Adrenal gland (tissue), 12 donors: ENCODE data around the gene NOC2L. TPM values are rescaled to one million over a fixed set of nuclear protein-coding genes. Genes with fewer than 3 reads are reported as not detected.
A peak's percentile ranks its signal among the peaks of the same experiment; 100 is the strongest.

Source experiments
- DNase-seq, 7 donors: peaks; one replicate each; pipeline ENCODE4 v3.0.0-alpha.2; 2019 to 2020
- H3K27ac ChIP-seq, 5 donors: fragments of 200-600 bp; sonication (generic) in 4 of 5; 1 replicate in 3 of 5; 2 replicates in 2 of 5; pipeline versions ENCODE4 v1.5.1 to v1.8.0; 2016 to 2020; ENCODE audit warnings: mild to moderate bottlenecking in 1 of 5
- H3K27me3 ChIP-seq: fragments of 200-600 bp; 2 replicates; pipeline ENCODE4 v1.8.0; 2021
- H3K36me3 ChIP-seq, 2 donors: fragments of 200-600 bp; replicated peaks in 1 of 2; 1 replicate in 1 of 2; 2 replicates in 1 of 2; pipeline versions ENCODE4 v1.5.1 to v1.8.0; 2018 to 2022
- H3K4me1 ChIP-seq, 2 donors: fragments of 200-600 bp; replicated peaks in 1 of 2; 1 replicate in 1 of 2; 2 replicates in 1 of 2; pipeline versions ENCODE4 v1.5.1 to v1.8.0; 2018 to 2021
- H3K4me3 ChIP-seq, 4 donors: fragments of 200-600 bp; sonication (generic) in 3 of 4; one replicate each; pipeline ENCODE4 v1.5.1; 2016 to 2018
- H3K9me3 ChIP-seq, 3 donors: fragments of 200-600 bp; sonication (generic) in 1 of 3; replicated peaks in 1 of 3; 1 replicate in 2 of 3; 2 replicates in 1 of 3; pipeline versions ENCODE4 v1.5.1 to v1.8.0; 2016 to 2021
- CTCF ChIP-seq, 6 experiments: fragments of 450-650 bp in 4 of 6; fragments of 200-600 bp in 2 of 6; sonication (generic) in 1 of 6; IDR thresholded peaks; 1 replicate in 5 of 6; 2 replicates in 1 of 6; pipeline versions ENCODE4 v1.5.1 to v1.8.0; 2016 to 2021; ENCODE audit warnings: antibody characterized with exemption in 6 of 6, mild to moderate bottlenecking in 2 of 6, moderate library complexity in 1 of 6
- POLR2A ChIP-seq, 2 donors: fragments of 450-650 bp; IDR thresholded peaks; one replicate each; pipeline ENCODE4 v1.6.1; 2017; ENCODE audit warnings: antibody characterized with exemption in 2 of 2, mild to moderate bottlenecking in 2 of 2, moderate library complexity in 1 of 2
- WGBS, 4 donors: extraction: QIAGEN DNeasy Blood & Tissue Kit in 2 of 4; methylation state at CpG; one replicate each; pipeline versions ENCODE4 v1.1.5 to v1.1.7; 2013 to 2017; 5-methylcytosine and 5-hydroxymethylcytosine counted together
- intact Hi-C, 2 donors: fragments of 100-400 bp; cut with DNase I; formaldehyde crosslinking; loops; one replicate each; pipeline versions ENCODE4 v1.14.1 to v1.15.0; 2022 to 2023
- polyA plus RNA-seq, 3 donors: library from polyadenylated mRNA; stranded (reverse); fragments of 200-250 nt in 2 of 3; fragments of 350-450 nt in 1 of 3; fragmentation: Illumina TruSeq in 1 of 3; extraction: RNeasy Lipid Tissue Mini Kit (QIAGEN cat#74804) in 1 of 3; gene quantifications; one replicate each; pipeline ENCODE4 v1.2.3, GENCODE V29; 2013 to 2014
- total RNA-seq, 9 donors: library from RNA; depleted of rRNA in 4 of 9; stranded (reverse); fragments of >200 nt in 4 of 9; fragments of 120-200 nt in 1 of 9; fragmentation: NEBNext Ultra II Directional in 1 of 9; extraction: Animal tissue kit (Norgen Biotek cat#: 25700) in 1 of 9; gene quantifications; one replicate each; pipeline versions ENCODE4 v1.1.0 to v1.2.4, GENCODE V29; 2013 to 2023
- donor health status: healthy with polysubstance abuse.
- donor health status: Bipolar disorder and iron deficiency.
- donor health status: DM: yes; HTN: yes; CAD: no.
- donor health status: DM: no; HTN: no; CAD: no.
- donor health status: DM: no; HTN: no; CAD: no.
- donor health status: DM: yes; HTN: yes; CAD: no.

NOC2L gene
- total and polyA plus RNA-seq, 12 donors = 22.4 to 97.7 (median 43.6) TPM

DNA sequence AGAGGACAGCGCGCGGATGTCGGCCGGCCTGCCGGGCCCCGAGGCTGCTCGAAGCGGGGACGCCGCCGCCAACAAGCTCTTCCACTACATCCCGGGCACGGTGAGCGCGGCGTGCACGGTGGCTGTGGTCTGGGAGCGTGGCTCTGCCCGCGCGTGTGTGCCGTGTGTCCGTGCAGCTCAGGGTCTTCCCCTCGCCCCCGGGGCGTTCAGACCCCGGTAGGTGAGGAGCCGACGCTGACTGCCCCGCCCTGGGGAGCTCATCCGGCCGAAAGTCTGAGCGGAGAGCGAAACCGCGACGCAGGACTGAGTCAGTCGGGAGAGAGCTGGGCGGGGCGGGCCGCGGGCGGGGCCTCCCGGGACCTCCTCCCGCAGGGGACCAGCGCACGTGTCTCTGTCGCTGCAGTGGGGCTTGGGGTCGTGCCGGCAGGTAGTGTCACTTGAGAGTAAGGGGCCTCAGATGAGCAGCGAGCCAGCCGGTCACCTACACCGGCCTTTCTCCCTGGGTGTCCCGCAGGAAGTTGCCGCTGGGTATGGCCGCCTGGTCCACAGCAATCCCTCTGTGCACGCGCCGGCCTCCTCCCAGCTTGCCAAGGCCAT lies 7.7 kb upstream of the NOC2L start:
- intact Hi-C loops = no loop called here
- TF ChIP-seq POLR2A (IDR thresholded peaks at IDR 0.05) (peak in 1 of 2 donors; percentile 61), CTCF (IDR thresholded peaks at IDR 0.05) (no peak)
- peaks cover 17% of the 10 kb centered on the region for H3K27me3 ChIP-seq
- no peaks in the 10 kb centered on the region for H3K36me3 ChIP-seq
- H3K9me3 ChIP-seq = no peaks in the 10 kb centered on the region
- peak overlapping the region in 4 of 5 donors; percentile 49 to 86 (median 82) for H3K27ac ChIP-seq
- WGBS, 4 donors = 0 to 2% (median 0%) methylated on average over 4 to 60 of the region's 60 CpGs
- DNase-seq = peak; percentile 52 to 80 (median 71)
- H3K4me3 ChIP-seq = peak overlapping the region; percentile 11 to 73 (median 56)
- peaks cover 14 to 15% of the 10 kb centered on the region in 2 donors for H3K4me1 ChIP-seq

DNA sequence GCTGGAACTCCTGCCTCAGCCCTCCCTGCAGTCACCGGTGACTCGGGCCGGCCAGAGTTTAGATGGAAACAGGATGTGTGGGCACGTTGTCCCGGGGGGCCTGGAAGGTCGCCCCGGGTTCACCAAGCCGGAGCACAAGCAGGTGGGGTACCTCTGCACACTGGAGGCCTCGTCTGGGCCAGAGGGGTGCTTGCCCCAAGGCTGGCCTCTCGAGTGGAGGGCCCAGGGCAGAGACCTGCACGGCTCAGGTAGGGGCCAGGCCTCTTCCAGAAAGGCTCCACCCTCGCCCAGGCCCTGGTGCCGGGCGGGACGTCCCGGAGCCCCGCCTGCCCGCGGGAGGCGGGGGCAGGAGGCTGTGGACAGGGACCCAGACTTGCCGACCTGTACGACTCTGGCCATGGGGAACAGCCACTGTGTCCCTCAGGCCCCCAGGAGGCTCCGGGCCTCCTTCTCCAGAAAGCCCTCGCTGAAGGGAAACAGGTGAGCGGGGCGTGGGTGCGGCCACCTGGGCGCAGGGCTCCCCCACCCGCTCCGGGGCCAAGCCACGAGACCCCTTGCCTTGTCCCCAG lies 7.2 kb upstream of the NOC2L start, which contains the start of gene PLEKHN1:
Gene PLEKHN1 (plus strand): TSS at position 348 of the 569 bp plus-strand sequence. CDS start 50 bp downstream, at position 398.
- WGBS, 4 donors = 4 to 13% (median 8%) methylated on average over 10 to 31 of the region's 31 CpGs; no CpG with 5 or more reads in 1 of the 4 donors
- TF ChIP-seq CTCF (IDR thresholded peaks at IDR 0.05) = no peak
- TF ChIP-seq POLR2A (IDR thresholded peaks at IDR 0.05) = no peak
- Histone ChIP-seq H3K27me3 (peaks cover 12% of the 10 kb centered on the region), H3K27ac (peak within 1 kb of the TSS in 4 of 5 donors; percentile 49 to 86 (median 82)), H3K9me3 (no peaks in the 10 kb centered on the region), H3K36me3 (no peaks in the 10 kb centered on the region), H3K4me1 (peaks cover 14 to 15% of the 10 kb centered on the region in 2 donors), H3K4me3 (peak within 1 kb of the TSS; percentile 11 to 73 (median 56))
- peak in 4 of 7 donors; percentile 59 to 76 (median 65) for DNase-seq
- intact Hi-C loops = no loop called here

DNA sequence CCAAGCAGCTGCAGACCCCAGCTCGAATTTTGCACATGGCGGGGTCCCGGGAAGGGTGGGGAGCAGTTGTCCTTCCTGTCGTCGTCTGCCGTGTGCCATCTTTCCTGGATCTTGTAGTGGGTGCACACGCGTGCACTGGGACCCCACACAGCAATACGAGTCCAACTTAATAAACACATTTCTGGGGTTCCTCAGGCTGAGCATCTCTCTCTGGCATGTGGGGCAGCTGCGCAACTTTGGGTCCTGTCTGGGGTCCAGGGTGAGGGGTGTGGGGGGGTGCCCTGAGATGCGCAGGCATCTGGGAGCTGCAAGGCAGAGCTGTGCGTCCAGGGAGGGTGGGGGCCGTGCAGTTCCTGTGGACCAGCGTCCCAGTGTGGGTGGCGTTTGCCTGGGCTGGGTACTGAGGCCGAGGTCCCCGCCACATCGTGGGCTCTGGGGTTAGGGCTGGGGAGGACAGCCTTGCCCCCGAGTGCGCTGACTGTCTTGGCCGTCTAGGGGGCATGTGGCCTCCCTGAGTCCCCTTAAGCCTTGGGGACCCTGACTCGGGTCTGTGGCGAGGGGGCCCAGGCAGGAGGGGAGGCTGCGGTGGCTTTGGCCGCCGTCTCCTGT lies 6.6 kb upstream of the NOC2L start:
- peaks cover 14 to 15% of the 10 kb centered on the region in 2 donors for H3K4me1 ChIP-seq
- TF ChIP-seq POLR2A (IDR thresholded peaks at IDR 0.05) (no peak), CTCF (IDR thresholded peaks at IDR 0.05) (no peak)
- H3K27ac ChIP-seq = peak overlapping the region in 2 of 5 donors; percentile 83 to 86
- DNase-seq = no peak
- WGBS, 4 donors = 71 to 90% (median 82%) methylated on average over 9 to 26 of the region's 26 CpGs
- peak overlapping the region in 1 of 4 donors; percentile 62 for H3K4me3 ChIP-seq
- H3K9me3 ChIP-seq = no peaks in the 10 kb centered on the region
- no peaks in the 10 kb centered on the region for H3K36me3 ChIP-seq
- peaks cover 6% of the 10 kb centered on the region for H3K27me3 ChIP-seq
- intact Hi-C loops = no loop called here
